SK-N-MC (cell line): ENCODE measurements around the gene CYP2D6.

ENCODE experiments used
- EZH2 ChIP-seq: fragments of 200-600 bp; sonication (generic); IDR thresholded peaks from one replicate; pipeline ENCODE4 v1.6.1; 2017; ENCODE audit warnings: antibody characterized with exemption
- FOXP2 ChIP-seq: optimal IDR thresholded peaks from 2 replicates; pipeline ENCODE3; 2011; ENCODE audit warnings: mild to moderate bottlenecking, moderate library complexity; ENCODE audit not compliant: insufficient read depth; ENCODE audit errors: extremely low read length, control extremely low read depth
- POLR2AphosphoS5 ChIP-seq: IDR thresholded peaks from 2 replicates; pipeline ENCODE4 v1.6.1; 2012; ENCODE audit warnings: mild to moderate bottlenecking, low read depth, low read length, borderline replicate concordance

DNA sequence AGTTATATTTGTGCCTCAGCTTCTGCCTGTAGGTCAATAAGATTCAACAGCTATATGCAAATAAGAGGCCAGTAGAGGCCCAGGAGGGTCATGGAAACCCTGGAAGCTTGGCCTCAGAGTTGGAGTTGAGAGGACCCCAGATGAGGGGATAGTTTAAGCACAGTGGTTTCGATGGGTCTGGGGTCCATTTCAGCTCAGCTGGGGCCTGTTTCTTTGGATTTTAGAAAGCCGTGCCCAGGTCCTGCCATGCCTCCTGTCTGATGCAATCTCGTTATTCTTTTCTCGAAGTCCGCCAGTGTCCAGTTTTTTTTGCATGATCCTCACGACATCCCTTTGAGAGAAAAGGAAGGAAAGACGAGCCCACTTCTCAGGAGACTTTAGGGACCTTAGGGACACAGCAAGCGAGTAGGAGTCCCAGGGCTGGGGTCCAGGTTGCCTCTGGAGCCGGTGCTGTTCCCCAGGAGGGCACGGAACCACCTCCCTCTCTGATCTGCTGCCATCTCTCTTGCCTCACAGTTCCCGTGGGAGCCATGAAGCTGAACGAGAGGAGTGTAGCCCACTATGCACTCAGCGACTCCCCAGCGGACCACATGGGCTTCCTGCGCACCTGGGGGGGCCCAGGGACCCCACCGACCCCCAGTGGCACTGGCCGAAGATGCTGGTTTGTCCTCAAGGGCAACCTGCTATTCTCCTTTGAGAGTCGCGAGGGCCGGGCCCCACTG, 53.7 kb downstream of the CYP2D6 start:
- no peak for TF ChIP-seq POLR2AphosphoS5
- TF ChIP-seq EZH2, result no peak
- TF ChIP-seq FOXP2, result no peak
